ENCODE data around the gene FAM25A.

FAM25A gene

DNA sequence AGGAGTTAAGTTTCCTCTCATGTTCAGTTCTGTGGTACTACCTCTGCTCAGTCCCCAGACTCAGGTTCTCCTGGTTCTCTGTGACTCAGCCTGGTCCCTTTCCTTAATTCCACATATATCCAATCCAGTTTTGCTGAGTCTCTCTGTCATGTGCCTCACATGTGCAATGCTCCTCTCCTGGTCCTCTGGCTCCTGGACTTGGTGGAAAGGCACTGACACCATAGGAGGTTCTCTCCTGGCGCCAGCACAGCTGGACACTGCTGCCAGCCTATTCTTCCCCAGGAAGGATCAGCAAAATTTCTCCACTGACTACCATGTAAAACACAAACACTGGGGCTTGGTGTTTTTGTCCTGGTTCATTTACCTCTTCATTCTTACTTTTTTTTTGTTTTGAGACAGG is 46.8 kb downstream of the FAM25A start:
- no peak for DNase-seq

GRCh38 chr10:87068281-87068680 is 48.2 kb downstream of the FAM25A start:
- no peak for DNase-seq

DNA sequence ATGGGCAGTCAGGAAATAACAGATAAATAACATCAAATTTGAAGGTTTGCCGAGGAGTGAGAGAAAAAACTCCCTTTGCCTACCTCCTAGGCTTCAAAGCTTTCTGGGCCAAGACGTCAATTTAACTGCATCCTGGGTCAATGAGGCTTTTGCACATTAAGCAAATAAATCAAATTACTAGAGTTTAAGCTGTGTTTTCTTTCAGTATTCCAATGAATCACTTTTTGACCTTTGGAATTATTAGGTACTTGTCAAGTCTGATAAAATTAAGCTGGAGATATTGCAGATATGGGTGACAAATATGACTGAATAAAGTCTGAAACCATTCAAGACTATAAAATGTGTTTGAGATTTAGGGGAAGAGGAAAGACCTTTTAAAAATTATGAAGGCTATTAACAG is 52.4 kb downstream of the FAM25A start:
- DNase-seq = no peak
